GM19238 (cell line): ENCODE data around the gene CNOT1.

Source experiments
- DNase-seq: peaks from one replicate; pipeline ENCODE4 v3.0.0; 2011; ENCODE audit warnings: low spot score; ENCODE audit not compliant: insufficient read length

Gene CNOT1

GRCh38 chr16:58488531-58488930 lies 141.1 kb downstream of the CNOT1 start:
- DNase-seq: no peak

GRCh38 chr16:58487566-58488351 lies 141.9 kb downstream of the CNOT1 start:
- DNase-seq: peak; percentile 87

- DNase-seq: no peak
Measured at GRCh38 chr16:58485184-58485887, 144.3 kb downstream of the CNOT1 start.

- no peak for DNase-seq
Measured at GRCh38 chr16:58481931-58482330, 147.7 kb downstream of the CNOT1 start.

GRCh38 chr16:58481226-58481869 lies 148.3 kb downstream of the CNOT1 start:
- DNase-seq: no peak

- no peak for DNase-seq
Measured at GRCh38 chr16:58478427-58478826, 151.2 kb downstream of the CNOT1 start.

- no peak for DNase-seq
Measured at GRCh38 chr16:58476791-58477190, 152.8 kb downstream of the CNOT1 start.

GRCh38 chr16:58475091-58475619 lies 154.5 kb downstream of the CNOT1 start:
- DNase-seq: no peak

- no peak for DNase-seq
Measured at GRCh38 chr16:58474296-58474695, 155.3 kb downstream of the CNOT1 start.

GRCh38 chr16:58472827-58473226 lies 156.8 kb downstream of the CNOT1 start:
- DNase-seq: no peak

GRCh38 chr16:58472266-58472665 lies 157.4 kb downstream of the CNOT1 start:
- DNase-seq: no peak

GRCh38 chr16:58471209-58471975 lies 158.2 kb downstream of the CNOT1 start:
- DNase-seq: no peak
